Posterior vena cava (tissue), 2 donors: ENCODE results near the gene SLC1A5. TPM values are rescaled to one million over a fixed set of nuclear protein-coding genes. Genes with fewer than 3 reads are reported as not detected.
"Not testable (repeated sequence)": the region's sequence is repeated elsewhere in the genome, so short reads cannot be mapped to it uniquely, and the experiment has no call there.

Source experiments
- DNase-seq: peaks from one replicate; pipeline ENCODE4 v3.0.0-alpha.2; 2020; ENCODE audit warnings: low spot score
- intact Hi-C, 2 donors: fragments of 100-400 bp; cut with DNase I; formaldehyde crosslinking; loops; one replicate each; pipeline versions ENCODE4 v1.14.1 to v1.14.2; 2022 to 2023
- long read RNA-seq, 2 donors: library from polyadenylated mRNA; unstranded; transcript quantifications; one replicate each; pipeline ENCODE4 v2.0.0, GENCODE V29; 2020 to 2021
- total RNA-seq, 2 donors: library from RNA; stranded (reverse); fragmentation: NEBNext Ultra II Directional; extraction: Animal tissue kit (Norgen Biotek cat#: 25700); gene quantifications; one replicate each; pipeline ENCODE4 v1.2.1, GENCODE V29; 2021
- donor health status: DM: yes; HTN: yes; CAD: no.
- donor health status: DM: yes; HTN: yes; CAD: no.

The SLC1A5 gene
- 10 to 100 TPM; 56.6 to 95.5 TPM for total RNA-seq
- long read RNA-seq, donor 1, transcript SLC1A5-203 (8 exons, 2,882 nt) = major isoform, 37 of 51 reads
- long read RNA-seq, donor 1, partial matches to known transcripts = 6 of 51 reads
- long read RNA-seq, donor 1, other reads (novel, unspliced or antisense) = 5 of 51 reads
- long read RNA-seq, donor 2, transcript SLC1A5-203 (8 exons, 2,882 nt) = major isoform, 88 of 115 reads
- long read RNA-seq, donor 2, partial matches to known transcripts = 16 of 115 reads
- long read RNA-seq, donor 2, other reads (novel, unspliced or antisense) = 5 of 115 reads

DNA sequence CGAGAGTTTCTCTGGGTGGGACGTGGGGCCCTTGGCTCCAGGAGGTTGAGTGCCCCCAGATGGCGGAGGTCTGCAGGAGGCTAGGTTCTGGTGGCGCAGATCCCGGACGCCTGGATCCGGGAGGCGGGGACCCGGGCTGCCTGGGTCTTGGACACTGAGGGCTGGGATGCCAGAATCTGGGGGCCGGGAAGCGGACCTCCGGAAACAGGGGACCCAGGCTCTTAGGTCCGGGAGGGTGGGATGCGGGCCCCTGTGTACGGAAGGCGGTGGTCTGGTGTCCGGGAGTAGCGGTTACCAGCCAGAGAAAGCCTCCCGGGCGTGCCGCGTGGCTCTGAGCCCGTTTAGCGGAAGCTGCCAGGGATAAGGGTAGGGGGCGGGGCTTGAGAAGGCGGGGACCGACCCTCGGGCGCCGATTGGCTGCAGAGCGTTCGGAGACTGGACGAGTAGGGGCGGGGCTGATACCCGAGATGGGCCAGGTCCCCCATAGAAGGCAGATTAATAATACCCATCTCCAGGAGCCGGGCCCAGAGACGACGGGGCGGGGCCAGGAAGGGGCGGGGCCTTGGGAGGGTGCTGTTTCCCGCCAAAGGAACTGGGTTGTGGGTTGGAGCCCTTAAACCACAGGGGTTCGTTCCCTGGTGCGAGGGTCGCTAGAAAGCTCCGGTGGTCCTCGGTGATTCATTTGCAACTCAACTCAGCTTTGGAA is at the start of gene SLC1A5:
Gene SLC1A5 (minus strand): TSS at position 333 of the 706 bp plus-strand sequence. CDS start 629 bp downstream, outside the sequence.
- peak; percentile 99 for DNase-seq
- intact Hi-C loops = no loop called here

DNA sequence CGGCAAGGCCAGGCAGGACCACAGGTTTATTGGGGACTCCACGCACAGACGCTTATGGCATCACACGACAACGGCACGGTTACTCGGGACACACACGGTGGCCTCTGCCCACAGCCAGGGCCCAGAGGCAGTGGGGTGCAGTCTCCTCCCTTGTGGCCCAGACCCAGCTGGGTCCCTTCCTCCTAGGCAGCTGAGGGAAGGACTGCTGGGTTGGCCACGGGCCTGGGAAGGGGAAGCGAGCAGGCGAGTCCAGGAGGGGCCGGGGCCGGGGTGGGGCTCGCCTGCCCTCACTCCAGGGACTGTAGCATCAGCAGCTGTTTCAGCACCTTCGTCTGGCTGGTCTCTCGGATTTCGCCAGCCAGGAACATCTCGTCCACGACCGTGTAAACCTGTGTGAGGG is 49.8 kb upstream of the SLC1A5 start:
- intact Hi-C loops = loop anchor here (5.0 kb wide), 2 partner anchors 46 to 81 kb away; no protein-coding TSS in a partner anchor
- DNase-seq = no peak

DNA sequence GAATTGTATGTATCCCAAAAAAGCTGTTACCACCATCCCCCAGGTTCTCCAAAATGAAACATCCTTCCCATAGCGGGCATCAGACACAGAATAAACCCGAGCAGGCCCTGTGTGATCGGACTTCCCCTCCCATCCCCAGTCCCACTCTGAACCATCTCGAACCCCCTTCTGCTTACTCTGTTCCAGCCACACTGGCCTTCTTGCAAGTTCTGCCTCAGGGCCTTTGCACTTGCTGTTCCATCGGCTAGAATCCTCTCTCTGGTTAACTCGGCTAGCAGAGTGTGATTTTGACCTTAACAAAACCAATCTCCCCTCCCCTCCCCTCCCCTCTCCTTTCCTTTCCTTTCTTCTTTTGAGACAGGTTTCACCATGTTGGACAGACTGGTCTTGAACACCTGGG is 46.6 kb upstream of the SLC1A5 start:
- DNase-seq = no peak
- intact Hi-C loops = loop anchor here (5.0 kb wide), 3 partner anchors 43 to 138 kb away; no protein-coding TSS in a partner anchor

DNA sequence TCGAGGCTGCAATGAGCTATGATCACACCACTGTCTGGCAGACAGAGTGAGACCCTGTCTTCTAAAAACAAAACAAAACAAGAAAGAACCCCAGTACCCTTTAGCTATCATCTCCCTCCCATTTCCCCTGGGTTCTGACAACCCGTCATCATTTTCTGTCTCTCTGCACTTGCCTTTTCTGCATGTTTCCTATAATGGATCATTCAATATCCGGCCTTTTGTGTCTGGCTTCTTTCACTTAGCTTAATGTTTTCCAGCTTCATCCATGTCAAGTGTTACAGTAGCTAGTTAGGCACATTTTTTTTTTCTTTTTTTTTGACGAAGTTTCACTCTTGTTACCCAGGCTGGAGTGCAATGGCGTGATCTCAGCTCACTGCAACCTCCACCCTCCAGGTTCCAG is 45.7 kb upstream of the SLC1A5 start:
- intact Hi-C loops = loop anchor here in 1 of 2 donors (5.0 kb wide), 1 partner anchor 137 kb away; no protein-coding TSS in a partner anchor
- DNase-seq = no peak

DNA sequence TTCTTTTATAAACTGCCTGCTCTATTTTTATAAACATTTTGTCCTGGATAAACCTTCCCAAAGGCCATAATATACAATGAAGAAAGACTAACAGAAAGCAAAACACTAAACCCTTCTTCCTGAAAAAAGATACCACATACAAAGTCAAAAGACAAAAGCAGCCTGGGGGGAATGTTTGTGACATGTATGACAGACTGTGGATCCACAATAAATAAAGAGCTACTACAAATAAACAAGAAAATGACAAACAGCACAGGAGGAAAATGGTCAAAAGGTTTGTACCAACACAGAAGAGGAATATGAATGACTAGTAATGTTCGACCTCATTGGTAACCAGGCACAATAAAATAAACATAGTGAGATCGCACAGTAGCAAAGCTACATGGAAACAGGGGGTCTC is 42.5 kb upstream of the SLC1A5 start:
- intact Hi-C loops = loop anchor here in 1 of 2 donors (5.0 kb wide), 1 partner anchor 134 kb away; no protein-coding TSS in a partner anchor
- DNase-seq = no peak

DNA sequence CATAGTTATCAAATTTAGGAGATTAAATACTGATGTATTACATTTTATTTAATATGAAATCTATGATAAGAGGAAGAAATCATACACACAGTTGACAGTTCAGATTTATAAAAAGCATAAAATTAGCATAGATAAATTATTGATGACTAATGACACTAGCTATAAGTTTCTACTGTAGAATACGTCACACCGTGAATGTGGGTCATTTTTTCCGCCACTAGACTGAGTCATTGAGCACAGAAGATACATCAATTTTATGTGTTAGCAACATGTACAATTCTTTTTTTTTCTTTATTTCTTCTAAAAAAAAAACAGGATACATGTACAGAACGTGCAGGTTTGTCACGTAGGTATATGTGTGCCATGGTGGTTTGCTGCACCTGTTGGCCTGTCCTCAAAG is 40.1 kb upstream of the SLC1A5 start:
- intact Hi-C loops = no loop called here
- no peak for DNase-seq

DNA sequence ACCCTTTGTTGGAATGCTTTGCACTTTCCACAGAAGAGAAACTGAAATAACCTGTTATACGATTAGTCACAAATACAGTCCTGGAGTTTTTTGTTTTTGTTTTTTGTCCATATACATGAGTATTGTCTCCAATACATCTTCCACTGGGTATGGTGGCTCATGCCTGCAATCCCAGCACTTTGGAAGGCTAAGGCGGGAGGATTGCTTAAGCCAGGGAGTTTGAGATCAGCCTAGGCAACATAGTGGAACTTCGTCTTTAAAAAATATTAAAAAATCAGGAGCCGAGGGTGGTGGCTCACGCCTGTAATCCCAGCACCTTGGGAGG is 37.3 kb upstream of the SLC1A5 start:
- intact Hi-C loops = no loop called here

DNA sequence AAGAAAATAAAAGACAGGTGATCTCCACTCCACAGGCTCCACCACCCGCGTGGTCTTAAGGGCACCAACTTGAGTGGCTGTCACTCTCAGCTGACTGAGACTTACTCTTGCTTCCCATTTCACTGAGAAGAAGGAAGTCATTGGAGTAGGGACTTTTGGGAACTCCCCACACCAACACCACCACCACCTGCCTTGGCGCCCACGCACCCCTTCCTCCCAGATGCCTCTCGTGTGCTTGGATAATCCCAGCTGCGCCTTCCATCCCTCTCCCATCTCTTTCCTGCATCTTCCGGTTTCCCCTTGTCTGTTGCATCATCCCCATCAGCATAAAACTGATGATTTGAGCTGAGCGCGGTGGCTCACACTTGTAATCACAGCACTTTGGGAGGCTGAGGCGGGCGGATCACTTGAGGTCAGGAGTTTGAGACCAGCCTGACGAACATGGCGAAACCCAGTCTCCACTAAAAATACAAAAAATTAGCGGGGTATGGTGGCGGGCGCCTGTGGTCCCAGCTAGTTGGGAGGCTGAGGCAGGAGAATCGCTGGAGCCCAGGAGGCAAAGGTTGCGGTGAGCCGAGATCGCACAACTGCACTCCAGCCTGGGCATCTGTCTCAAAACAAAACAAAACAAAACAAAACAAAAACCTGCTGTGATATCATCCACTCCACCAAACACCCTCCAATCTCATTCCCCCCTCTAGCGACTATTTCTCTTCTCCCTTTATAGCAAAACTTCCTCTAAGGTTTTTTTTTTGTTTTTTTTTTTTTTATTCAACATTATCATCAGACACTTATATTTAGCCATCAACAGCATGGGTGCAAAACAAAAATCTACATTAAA is 36.7 kb upstream of the SLC1A5 start:
- intact Hi-C loops = no loop called here
- DNase-seq = no peak

More for the DNA sequence above, 37.3 kb upstream of the SLC1A5 start:
- DNase-seq = no peak

DNA sequence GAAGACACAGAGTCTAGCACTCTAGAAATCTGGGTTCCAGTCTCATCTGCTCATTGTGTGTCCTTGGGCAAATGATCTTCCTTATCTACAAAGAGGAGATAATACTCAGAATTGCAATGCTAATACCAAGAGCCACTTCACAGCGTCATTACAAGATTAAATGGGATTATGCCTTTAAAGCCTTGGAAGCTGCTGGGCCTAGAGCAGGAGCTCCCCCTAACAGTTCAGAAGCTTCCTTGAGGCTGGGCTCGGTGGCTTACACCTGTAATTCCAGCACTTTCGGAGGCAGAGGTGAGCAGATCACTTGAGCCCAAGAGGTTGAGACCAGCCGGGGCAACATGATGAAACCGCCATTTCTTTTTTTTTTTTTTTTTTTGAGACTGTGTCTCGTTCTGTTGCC is 34.7 kb upstream of the SLC1A5 start:
- intact Hi-C loops = no loop called here
- DNase-seq = no peak

DNA sequence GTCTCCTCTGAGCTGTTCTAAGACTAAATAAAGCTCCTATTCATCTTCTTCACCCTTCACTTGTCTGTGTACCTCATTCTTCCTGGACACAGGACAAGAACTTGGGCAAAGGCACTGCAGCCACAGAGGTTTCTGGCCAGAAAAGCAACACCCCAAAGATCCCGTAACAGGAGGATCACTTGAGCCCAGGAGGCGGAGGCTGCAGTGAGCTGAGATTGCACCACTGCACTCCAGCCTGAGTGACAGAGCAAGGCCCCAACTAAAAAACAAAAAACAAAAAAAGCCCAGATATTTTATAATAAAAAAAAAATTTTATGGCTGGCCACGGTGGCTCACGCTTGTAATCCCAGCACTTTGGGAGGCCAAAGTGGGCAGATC is 34.0 kb upstream of the SLC1A5 start:
- DNase-seq, intact Hi-C loops: not testable (repeated sequence)

DNA sequence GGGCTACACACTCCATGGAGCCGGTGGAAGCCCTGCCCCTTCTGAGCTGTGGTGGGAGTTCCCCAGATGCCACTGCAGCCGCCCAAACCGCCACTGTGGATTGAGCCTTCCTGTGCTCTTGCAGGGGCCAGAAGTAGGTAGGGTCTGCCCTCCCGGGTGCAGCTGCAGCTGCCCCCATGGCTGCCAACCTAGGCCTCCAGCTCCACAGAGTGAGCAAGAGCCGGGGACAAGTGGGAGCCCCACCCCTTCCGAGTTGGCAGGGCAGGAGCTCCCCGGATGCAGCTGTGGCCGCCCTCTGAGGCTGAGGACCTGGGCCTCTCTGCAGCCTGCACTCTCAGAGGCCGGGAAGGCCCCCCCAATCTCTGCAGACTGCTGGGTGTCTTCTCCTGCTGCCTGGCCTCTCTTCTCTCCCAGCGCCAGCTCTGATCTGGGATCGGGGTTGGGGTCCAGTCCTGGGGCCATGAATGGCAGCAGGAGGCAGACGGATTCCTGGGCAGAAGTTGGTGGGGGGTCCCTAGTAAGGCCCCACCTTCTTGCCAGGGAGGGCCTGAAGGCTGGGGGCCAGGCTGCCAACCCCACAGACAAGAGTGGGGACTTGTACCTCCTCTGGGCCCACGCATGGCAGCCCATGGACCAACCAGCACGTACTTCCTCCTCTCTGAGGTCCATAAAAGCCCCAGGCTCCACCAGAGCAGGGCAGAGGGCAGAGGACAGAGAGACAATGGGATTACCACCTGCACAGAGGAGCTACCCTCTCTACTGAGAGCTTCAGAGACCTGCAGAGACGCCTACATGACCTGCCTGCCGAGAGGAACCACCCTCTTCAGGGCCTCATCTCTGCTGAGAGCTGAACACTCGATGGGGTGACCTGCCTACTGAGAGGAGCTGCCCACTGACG is 33.4 kb upstream of the SLC1A5 start:
- DNase-seq = no peak
- intact Hi-C loops = no loop called here

DNA sequence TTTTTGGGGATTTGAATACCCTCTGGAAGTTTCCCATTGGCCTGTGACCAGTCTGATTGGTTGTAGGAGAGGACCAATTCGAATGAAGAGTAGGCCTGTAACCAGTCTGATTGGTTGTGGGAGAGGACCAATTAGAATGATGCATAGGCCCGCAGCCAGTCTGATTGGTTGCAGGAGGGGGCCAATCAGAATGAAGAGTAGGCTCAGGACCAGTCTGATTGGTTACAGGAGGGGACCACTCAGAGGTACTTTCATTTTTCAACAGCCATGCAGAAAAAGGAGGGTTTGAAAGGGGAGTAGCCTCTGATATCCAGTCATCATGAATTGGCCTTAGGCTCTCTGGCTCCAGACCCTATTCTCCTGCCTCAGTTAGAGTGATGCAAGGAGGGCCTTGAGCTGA is 30.4 kb upstream of the SLC1A5 start:
- DNase-seq = no peak
- intact Hi-C loops = no loop called here

DNA sequence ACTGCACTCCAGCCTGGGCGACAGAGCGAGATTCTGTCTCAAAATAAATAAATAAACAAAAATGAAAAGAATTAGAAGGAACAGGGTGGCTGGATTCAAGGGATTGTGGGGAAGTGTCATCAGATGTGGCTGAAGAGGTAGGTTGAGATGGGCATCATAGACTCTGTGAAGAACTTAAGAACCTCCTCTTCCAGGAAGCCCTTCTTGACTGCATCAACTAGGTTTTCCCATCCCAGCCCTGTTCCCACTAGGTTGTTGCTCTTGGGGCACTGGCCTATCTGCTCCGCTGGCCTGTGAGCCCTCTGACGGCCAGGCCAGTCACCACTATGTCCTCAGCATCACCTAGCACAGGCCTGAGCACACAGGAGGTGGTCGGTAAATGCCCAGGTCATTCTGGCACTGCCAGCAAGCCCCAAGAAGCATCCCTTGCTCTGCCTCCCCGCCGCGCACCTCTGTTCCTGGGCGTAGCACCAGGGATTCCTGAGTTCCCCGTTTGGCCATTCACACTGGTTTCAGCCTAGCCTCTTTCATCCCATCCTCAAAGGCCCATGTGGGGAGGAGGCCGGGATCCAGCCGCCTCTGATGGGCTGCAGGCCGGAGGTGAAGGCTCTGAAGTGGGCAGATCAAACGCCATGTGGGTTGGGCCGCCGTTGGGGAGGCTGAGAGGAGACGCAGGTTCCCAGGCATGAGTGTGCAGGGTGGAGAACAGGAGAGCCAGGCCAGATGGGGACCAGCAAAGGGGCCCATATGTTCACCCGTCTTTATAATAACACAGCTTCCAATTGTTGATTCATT is 27.6 kb upstream of the SLC1A5 start:
- no peak for DNase-seq
- intact Hi-C loops = no loop called here

DNA sequence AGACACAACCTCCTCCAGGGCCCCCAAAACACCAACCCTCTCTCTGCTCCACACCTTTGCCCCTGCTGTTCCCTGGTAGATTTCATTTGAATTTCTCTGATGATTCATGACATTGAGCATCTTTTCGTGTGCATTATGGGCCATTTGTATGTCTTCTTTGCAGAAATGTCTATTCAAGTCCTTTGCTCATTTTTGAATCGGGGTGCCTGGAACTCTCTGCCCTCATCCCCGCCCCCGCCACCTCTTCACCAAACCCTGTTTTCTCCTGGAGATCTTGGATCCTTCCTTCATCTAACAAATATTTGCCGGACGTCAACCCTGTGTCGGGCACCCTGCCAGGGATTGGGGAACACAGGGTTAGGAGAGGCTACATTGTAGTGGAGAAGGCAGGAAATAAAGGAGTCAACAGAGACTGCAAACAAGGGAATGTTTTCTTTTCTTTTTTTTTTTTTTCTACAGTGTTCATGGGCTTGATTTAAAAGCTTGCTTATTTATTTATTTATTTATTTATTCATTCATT is 25.5 kb upstream of the SLC1A5 start:
- intact Hi-C loops = no loop called here
- DNase-seq = peak; percentile 86

DNA sequence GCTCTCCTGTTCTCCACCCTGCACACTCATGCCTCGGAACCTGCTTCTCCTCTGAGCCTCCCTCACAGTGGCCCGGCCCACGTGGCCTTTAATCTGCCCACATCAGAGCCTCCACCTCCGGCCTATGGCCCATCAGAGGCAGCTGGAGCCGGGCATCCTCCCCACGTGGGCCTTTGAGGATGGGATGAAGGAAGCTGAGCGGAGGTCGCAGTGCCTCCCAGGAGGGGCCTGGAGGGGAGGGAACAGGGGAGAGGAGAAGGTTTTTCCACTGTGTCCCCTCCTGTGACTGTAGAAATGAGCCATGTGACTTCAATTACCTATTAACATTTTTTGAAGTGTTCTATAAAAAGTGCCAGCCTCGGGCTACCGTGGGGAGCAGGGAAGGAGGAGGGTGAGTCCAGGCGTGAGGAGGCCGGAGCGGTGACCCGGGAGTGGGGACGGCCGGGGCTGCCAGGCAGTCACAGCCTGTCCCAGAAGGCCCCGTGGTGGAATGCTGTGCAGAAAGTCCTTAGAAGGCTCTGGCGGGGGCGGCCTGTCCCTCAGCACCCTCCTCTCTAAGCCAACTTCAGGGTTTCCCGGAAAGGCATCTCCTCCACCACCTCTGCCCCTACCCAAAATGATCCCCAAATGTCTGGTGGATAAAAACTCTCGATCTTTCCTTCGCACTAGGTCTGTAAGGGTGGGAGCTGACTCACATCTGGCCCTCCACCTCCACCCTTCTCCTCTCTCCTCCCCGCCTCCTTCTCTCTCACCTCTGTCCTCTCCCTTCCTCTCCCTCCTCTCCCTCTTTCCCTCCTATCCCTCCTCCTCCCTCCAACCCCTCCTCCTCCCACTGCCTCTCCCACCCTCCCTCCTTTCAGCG is 24.8 kb upstream of the SLC1A5 start:
- intact Hi-C loops = no loop called here
- DNase-seq = peak; percentile 84

DNA sequence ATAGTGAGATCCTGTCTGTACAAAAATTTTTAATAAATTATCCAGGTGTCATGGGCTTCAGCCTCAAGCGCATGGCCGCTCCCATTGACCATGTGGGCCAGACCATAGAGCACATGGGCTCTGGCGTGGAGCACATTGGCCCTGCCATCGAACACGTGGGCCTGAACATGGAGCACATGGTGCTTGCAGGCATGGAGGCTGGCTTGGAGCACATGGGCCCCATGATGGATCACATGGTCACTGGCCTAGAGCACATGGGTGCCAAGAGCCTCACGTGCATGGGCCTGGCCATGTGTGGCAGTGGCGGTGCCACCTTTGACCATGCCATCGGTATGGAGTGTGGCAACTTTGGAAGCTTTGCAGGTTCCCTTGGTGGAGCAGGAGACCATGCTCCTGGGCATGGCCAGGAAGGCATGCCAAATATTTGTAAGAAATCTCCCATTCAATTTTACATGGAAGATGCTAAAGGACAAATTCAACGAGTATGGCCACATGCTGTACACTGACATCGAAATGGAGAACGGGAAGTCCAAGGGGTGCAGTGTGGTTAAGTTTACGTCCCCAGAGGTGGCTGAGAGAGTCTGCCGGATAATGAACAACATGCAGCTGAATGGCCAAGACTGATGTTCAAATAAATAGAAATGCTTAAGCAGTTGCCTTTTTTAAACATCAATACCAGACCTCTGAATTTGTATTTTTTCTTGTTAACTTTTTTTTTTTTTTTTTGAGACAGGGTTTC is 21.3 kb upstream of the SLC1A5 start:
- intact Hi-C loops = no loop called here
- DNase-seq = no peak
